G401 (cell line): ENCODE data around the gene RBM44. TPM values are rescaled to one million over a fixed set of nuclear protein-coding genes. Genes with fewer than 3 reads are reported as not detected.
"Not testable (repeated sequence)": the region's sequence is repeated elsewhere in the genome, so short reads cannot be mapped to it uniquely, and the experiment has no call there.

ENCODE experiments used
- DNase-seq: peaks from one replicate; pipeline ENCODE4 v3.0.0-alpha.2; 2015; ENCODE audit warnings: low spot score
- in situ Hi-C: cut with HindIII; loops from 2 replicates; pipeline ENCODE4 v1.10.0; 2016; ENCODE audit warnings: low sequenced_read_pairs, mixed read lengths
- total RNA-seq: library from RNA; depleted of rRNA; stranded (reverse); fragments of >200 nt; shearing (Covaris generic); gene quantifications from 2 replicates; pipeline ENCODE4 v1.2.3, GENCODE V29; 2014

Gene RBM44
- total RNA-seq, 1 experiment from 2014 or later = 0.10 TPM

GRCh38 chr2:237773826-237774225, 24.8 kb upstream of the RBM44 start:
- no peak for DNase-seq
- in situ Hi-C loops = no loop called here

- in situ Hi-C loops = no loop called here
- DNase-seq = peak; percentile 8
These were observed 23.6 kb upstream of the RBM44 start for GRCh38 chr2:237774811-237775553.

GRCh38 chr2:237779521-237779920, 19.1 kb upstream of the RBM44 start:
- in situ Hi-C loops = no loop called here
- DNase-seq = no peak

- no peak for DNase-seq
These were observed 16.4 kb upstream of the RBM44 start for GRCh38 chr2:237782181-237782580.

GRCh38 chr2:237783678-237784077, 14.9 kb upstream of the RBM44 start:
- in situ Hi-C loops = not testable (repeated sequence)

More at GRCh38 chr2:237782181-237782580, 16.4 kb upstream of the RBM44 start:
- in situ Hi-C loops = no loop called here

GRCh38 chr2:237786936-237787335, 11.6 kb upstream of the RBM44 start:
- no peak for DNase-seq
- in situ Hi-C loops = no loop called here

More at GRCh38 chr2:237783678-237784077, 14.9 kb upstream of the RBM44 start:
- not testable (repeated sequence) for DNase-seq

GRCh38 chr2:237790353-237790752, 8.2 kb upstream of the RBM44 start:
- in situ Hi-C loops = no loop called here
- DNase-seq = no peak

GRCh38 chr2:237791977-237792727, 6.4 kb upstream of the RBM44 start:
- in situ Hi-C loops = no loop called here
- no peak for DNase-seq

- in situ Hi-C loops = no loop called here
- no peak for DNase-seq
These were observed 1.3 kb upstream of the RBM44 start for GRCh38 chr2:237797253-237797652.

- DNase-seq = no peak
- in situ Hi-C loops = no loop called here
These were observed 465 bp downstream of the RBM44 start for GRCh38 chr2:237799060-237799428.

GRCh38 chr2:237801466-237801865, 2.9 kb downstream of the RBM44 start:
- DNase-seq = no peak
- in situ Hi-C loops = no loop called here

GRCh38 chr2:237806334-237806733, 7.8 kb downstream of the RBM44 start:
- in situ Hi-C loops = no loop called here
- no peak for DNase-seq

GRCh38 chr2:237815637-237816036, 17.1 kb downstream of the RBM44 start:
- in situ Hi-C loops = no loop called here
- DNase-seq = no peak

GRCh38 chr2:237816531-237816930, 18.0 kb downstream of the RBM44 start:
- in situ Hi-C loops = no loop called here

GRCh38 chr2:237818066-237818473, 19.5 kb downstream of the RBM44 start:
- in situ Hi-C loops = no loop called here
- DNase-seq = no peak

More at GRCh38 chr2:237816531-237816930, 18.0 kb downstream of the RBM44 start:
- no peak for DNase-seq

- no peak for DNase-seq
- in situ Hi-C loops = no loop called here
These were observed 20.7 kb downstream of the RBM44 start for GRCh38 chr2:237819231-237819630.

- DNase-seq = no peak
- in situ Hi-C loops = no loop called here
These were observed 21.8 kb downstream of the RBM44 start for GRCh38 chr2:237820421-237820820.

GRCh38 chr2:237823544-237823943, 25.0 kb downstream of the RBM44 start:
- no peak for DNase-seq
- in situ Hi-C loops = no loop called here

GRCh38 chr2:237824085-237824484, 25.5 kb downstream of the RBM44 start:
- in situ Hi-C loops = no loop called here
- DNase-seq = no peak

GRCh38 chr2:237827421-237827987, 28.9 kb downstream of the RBM44 start:
- in situ Hi-C loops = no loop called here
- no peak for DNase-seq
